B cell (primary cell): ENCODE results near the gene TRRAP. TPM values are rescaled to one million over a fixed set of nuclear protein-coding genes. Genes with fewer than 3 reads are reported as not detected.

ENCODE experiments used
- ATAC-seq: fragments of 200-7000 bp; cut with Tn5 transposase; one replicate; pipeline ENCODE4 v1.10.0; 2021; ENCODE audit warnings: low read depth, mild to moderate bottlenecking, moderate number of reproducible peaks, moderate library complexity
- CTCF ChIA-PET: fragments of 350-600 bp; sonication (Branson Sonifier 250); formaldehyde crosslinking; loops from one replicate; lab custom pipeline; 2021; ENCODE audit warnings: antibody characterized with exemption, inconsistent platforms; lab: Charles Lee
- POLR2A ChIA-PET: fragments of 350-600 bp; sonication (Branson Sonifier 250); formaldehyde crosslinking; loops from one replicate; lab custom pipeline; 2021; ENCODE audit warnings: antibody characterized with exemption; lab: Charles Lee
- DNase-seq: peaks from one replicate; pipeline ENCODE4 v3.0.0; 2013
- H2AFZ ChIP-seq: 2 replicates; pipeline ENCODE4 v1.6.1; 2012; ENCODE audit warnings: mild to moderate bottlenecking, low read depth, low read length; ENCODE audit not compliant: insufficient read depth, poor library complexity, severe bottlenecking
- H3K27ac ChIP-seq, 2 donors: 1 replicate in 1 of 2; 2 replicates in 1 of 2; pipeline ENCODE4 v1.5.1; 2012 to 2013; ENCODE audit warnings: low read length in 2 of 2, mild to moderate bottlenecking in 2 of 2, moderate library complexity in 1 of 2
- H3K27me3 ChIP-seq, 4 experiments: fragments of 200-600 bp in 1 of 4; sonication (generic) in 1 of 4; replicated peaks in 1 of 4; 1 replicate in 2 of 4; 2 replicates in 2 of 4; pipeline versions ENCODE4 v1.6.1 to v1.7.0; 2013 to 2016; ENCODE audit warnings: low read length in 3 of 4, mild to moderate bottlenecking in 2 of 4, mixed read lengths in 1 of 4, moderate library complexity in 1 of 4; ENCODE audit not compliant: insufficient read depth in 4 of 4, control insufficient read depth in 3 of 4; ENCODE audit errors: control extremely low read depth in 1 of 4
- H3K36me3 ChIP-seq, 2 experiments: replicated peaks in 1 of 2; 1 replicate in 1 of 2; 2 replicates in 1 of 2; pipeline versions ENCODE4 v1.6.1 to v1.7.1; 2013; ENCODE audit warnings: low read length in 1 of 2; ENCODE audit not compliant: insufficient read depth in 2 of 2, control insufficient read depth in 1 of 2; ENCODE audit errors: control extremely low read depth in 1 of 2, extremely low read depth in 1 of 2
- H3K4me1 ChIP-seq, 2 donors: fragments of 200-600 bp in 1 of 2; sonication (generic) in 1 of 2; 1 replicate in 1 of 2; 2 replicates in 1 of 2; pipeline versions ENCODE4 v1.5.1 to v1.6.1; 2013 to 2017; ENCODE audit warnings: low read length in 2 of 2; ENCODE audit not compliant: control insufficient read depth in 2 of 2, insufficient read depth in 2 of 2
- H3K4me2 ChIP-seq: replicated peaks from 2 replicates; pipeline ENCODE3; 2012; ENCODE audit warnings: mild to moderate bottlenecking, low read depth, low read length; ENCODE audit not compliant: poor library complexity, severe bottlenecking
- H3K4me3 ChIP-seq, 5 experiments: fragments of 200-600 bp in 1 of 5; sonication (generic) in 1 of 5; 1 replicate in 3 of 5; 2 replicates in 2 of 5; pipeline versions ENCODE4 v1.5.1 to v1.7.0; 2011 to 2016; ENCODE audit warnings: low read length in 4 of 5, mild to moderate bottlenecking in 4 of 5, low read depth in 2 of 5, control low read depth in 1 of 5, moderate library complexity in 1 of 5; ENCODE audit not compliant: insufficient read depth in 1 of 5; ENCODE audit errors: control extremely low read depth in 1 of 5, extremely low read depth in 1 of 5
- H3K79me2 ChIP-seq: fragments of 200-600 bp; sonication (generic); one replicate; pipeline ENCODE4 v1.6.0; 2016; ENCODE audit warnings: low read length; ENCODE audit not compliant: control insufficient read depth, insufficient read depth
- H3K9ac ChIP-seq: fragments of 200-600 bp; sonication (generic); 2 replicates; pipeline ENCODE4 v1.6.1; 2017; ENCODE audit warnings: mild to moderate bottlenecking, low read length, moderate library complexity
- H3K9me3 ChIP-seq, 3 donors: one replicate each; pipeline versions ENCODE4 v1.6.1 to v1.7.1; 2013; ENCODE audit warnings: low read length in 2 of 3; ENCODE audit not compliant: control insufficient read depth in 2 of 3, insufficient read depth in 1 of 3; ENCODE audit errors: control extremely low read depth in 1 of 3
- H4K20me1 ChIP-seq: 2 replicates; pipeline ENCODE4 v1.6.0; 2012; ENCODE audit warnings: mild to moderate bottlenecking, low read length; ENCODE audit not compliant: insufficient read depth, control insufficient read depth, poor library complexity, severe bottlenecking
- H3K27ac Mint-ChIP-seq: one replicate; pipeline ENCODE4 v1.8.0; 2021; ENCODE audit warnings: mixed read lengths
- H3K27me3 Mint-ChIP-seq: one replicate; pipeline ENCODE4 v1.8.0; 2021; ENCODE audit warnings: mixed read lengths
- H3K4me1 Mint-ChIP-seq: one replicate; pipeline ENCODE4 v1.8.0; 2021; ENCODE audit warnings: mixed read lengths
- H3K4me3 Mint-ChIP-seq: one replicate; pipeline ENCODE4 v1.8.0; 2021; ENCODE audit warnings: mixed read lengths
- H3K9me3 Mint-ChIP-seq: one replicate; pipeline ENCODE4 v1.8.0; 2022; ENCODE audit warnings: mixed read lengths; ENCODE audit not compliant: insufficient read depth
- EZH2 ChIP-seq: IDR thresholded peaks from 2 replicates; pipeline ENCODE4 v1.6.1; 2012; ENCODE audit warnings: borderline replicate concordance, low read depth, mild to moderate bottlenecking, moderate library complexity, low read length; ENCODE audit not compliant: insufficient read depth, poor library complexity, severe bottlenecking
- WGBS: methylation state at CpG from one replicate; pipeline ENCODE4 v1.1.5; 2013; ENCODE audit warnings: missing lambda C conversion rate; ENCODE audit not compliant: insufficient coverage; 5-methylcytosine and 5-hydroxymethylcytosine counted together
- intact Hi-C: fragments of 100-400 bp; cut with micrococcal nuclease; formaldehyde crosslinking; loops from one replicate; pipeline ENCODE4 v1.10.0; 2022
- polyA plus RNA-seq: library from polyadenylated mRNA; depleted of rRNA; stranded (reverse); fragments of >200 nt; gene quantifications from 2 replicates; pipeline ENCODE4 v1.2.3, GENCODE V29; 2012
- total RNA-seq, 2 donors: library from RNA; stranded (reverse); fragments of 120-200 nt in 1 of 2; gene quantifications; 1 replicate in 1 of 2; 2 replicates in 1 of 2; pipeline versions ENCODE4 v1.2.3 to v1.2.4, GENCODE V29; 2013 to 2022
- TF ChIP-seq, protein P1 (sequence below): fragments of 200-600 bp; IDR thresholded peaks from one replicate; pipeline ENCODE4 v1.8.0; 2022; ENCODE audit warnings: antibody characterized with exemption, mild to moderate bottlenecking

The TRRAP gene
- total and polyA plus RNA-seq, 2 donors (not counting 1 experiment from before 2014, with no cell fraction given), result 25.4 to 102 TPM

DNA sequence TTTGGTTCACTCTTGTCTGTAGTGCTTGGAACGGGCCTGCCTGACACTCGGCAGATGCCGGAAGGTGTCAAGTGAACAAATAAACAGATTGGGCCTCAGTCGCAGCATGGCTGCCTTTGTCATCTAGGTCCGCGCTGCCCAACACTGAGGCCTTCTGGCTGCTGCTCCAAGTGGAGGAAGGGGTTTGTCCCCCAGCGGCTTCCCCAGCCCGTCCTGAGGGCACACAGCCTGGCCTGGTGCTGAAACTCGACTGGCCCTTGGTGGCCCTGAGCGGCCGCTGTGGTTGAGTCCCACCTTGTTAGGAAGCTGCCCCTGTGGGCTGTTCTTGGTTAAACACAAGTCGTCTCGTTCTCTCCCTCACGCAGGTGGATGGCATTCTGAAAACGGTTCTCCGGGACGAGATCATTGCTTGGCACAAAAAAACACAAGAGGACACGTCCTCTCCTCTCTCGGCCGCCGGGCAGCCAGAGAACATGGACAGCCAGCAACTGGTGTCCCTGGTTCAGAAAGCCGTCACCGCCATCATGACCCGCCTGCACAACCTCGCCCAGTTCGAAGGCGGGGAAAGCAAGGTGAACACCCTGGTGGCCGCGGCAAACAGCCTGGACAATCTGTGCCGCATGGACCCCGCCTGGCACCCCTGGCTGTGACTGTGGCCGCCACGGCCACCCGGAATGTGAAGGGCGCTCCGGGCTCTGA is 133.5 kb downstream of the TRRAP start:
- WGBS, result 99% methylated on average over 30 of the region's 36 CpGs
- intact Hi-C loops, result no loop called here
- H3K27me3 Mint-ChIP-seq, result no peaks in the 10 kb centered on the region
- Histone ChIP-seq H3K4me3 (no peak overlapping the region), H2AFZ (no peak overlapping the region), H3K4me2 (no peak overlapping the region), H3K27ac (no peak overlapping the region), H3K9me3 (no peaks in the 10 kb centered on the region), H3K9ac (no peak overlapping the region), H4K20me1 (no peaks in the 10 kb centered on the region), H3K36me3 (peaks cover 0 to 76% of the 10 kb centered on the region in 2 experiments), H3K27me3 (no peaks in the 10 kb centered on the region), H3K4me1 (no peaks in the 10 kb centered on the region), H3K79me2 (peaks cover 3% of the 10 kb centered on the region)
- no peaks in the 10 kb centered on the region for H3K9me3 Mint-ChIP-seq
- ATAC-seq (no peak), DNase-seq (no peak)
- H3K4me3 Mint-ChIP-seq, result no peak overlapping the region
- H3K27ac Mint-ChIP-seq, result no peak overlapping the region
- TF ChIP-seq, protein P1, sequence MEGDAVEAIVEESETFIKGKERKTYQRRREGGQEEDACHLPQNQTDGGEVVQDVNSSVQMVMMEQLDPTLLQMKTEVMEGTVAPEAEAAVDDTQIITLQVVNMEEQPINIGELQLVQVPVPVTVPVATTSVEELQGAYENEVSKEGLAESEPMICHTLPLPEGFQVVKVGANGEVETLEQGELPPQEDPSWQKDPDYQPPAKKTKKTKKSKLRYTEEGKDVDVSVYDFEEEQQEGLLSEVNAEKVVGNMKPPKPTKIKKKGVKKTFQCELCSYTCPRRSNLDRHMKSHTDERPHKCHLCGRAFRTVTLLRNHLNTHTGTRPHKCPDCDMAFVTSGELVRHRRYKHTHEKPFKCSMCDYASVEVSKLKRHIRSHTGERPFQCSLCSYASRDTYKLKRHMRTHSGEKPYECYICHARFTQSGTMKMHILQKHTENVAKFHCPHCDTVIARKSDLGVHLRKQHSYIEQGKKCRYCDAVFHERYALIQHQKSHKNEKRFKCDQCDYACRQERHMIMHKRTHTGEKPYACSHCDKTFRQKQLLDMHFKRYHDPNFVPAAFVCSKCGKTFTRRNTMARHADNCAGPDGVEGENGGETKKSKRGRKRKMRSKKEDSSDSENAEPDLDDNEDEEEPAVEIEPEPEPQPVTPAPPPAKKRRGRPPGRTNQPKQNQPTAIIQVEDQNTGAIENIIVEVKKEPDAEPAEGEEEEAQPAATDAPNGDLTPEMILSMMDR, result no peak
- no peak for TF ChIP-seq EZH2
- CTCF ChIA-PET, result interaction anchor here (0.6 kb wide), 1 partner anchor 430 kb away, joined by 3 read pairs; no protein-coding TSS in a partner anchor
- H3K4me1 Mint-ChIP-seq, result peaks cover 7% of the 10 kb centered on the region
- POLR2A ChIA-PET, result no interaction called here

DNA sequence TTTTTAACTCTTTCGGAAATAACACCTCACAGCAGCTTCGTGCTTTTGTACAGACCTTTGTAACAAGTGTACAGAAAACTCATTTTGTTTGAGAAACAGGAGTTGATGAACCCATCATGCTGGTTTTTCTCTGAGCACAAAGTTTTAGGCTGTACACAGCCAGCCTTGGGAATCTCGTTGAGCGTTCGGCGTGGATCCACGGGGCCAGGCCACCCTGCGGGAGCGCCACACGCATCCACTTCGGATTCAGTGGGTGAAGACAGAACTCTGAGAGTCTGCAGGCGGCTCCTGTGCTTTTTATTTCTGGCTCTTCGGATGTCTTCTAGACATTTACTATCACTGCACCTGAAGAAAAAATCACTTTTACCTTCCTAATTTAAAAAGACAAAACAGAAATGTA is 134.4 kb downstream of the TRRAP start:
- TF ChIP-seq EZH2, result no peak
- TF ChIP-seq, protein P1, result no peak
- Mint-ChIP-seq H3K4me3 (no peak overlapping the region), H3K9me3 (no peaks in the 10 kb centered on the region), H3K27ac (no peak overlapping the region), H3K4me1 (peaks cover 7% of the 10 kb centered on the region), H3K27me3 (no peaks in the 10 kb centered on the region)
- WGBS, result 98% methylated on average over 10 of the region's 13 CpGs
- Histone ChIP-seq H3K9ac (no peak overlapping the region), H2AFZ (no peak overlapping the region), H3K4me1 (no peaks in the 10 kb centered on the region), H3K27me3 (no peaks in the 10 kb centered on the region), H3K9me3 (no peaks in the 10 kb centered on the region), H3K4me2 (no peak overlapping the region), H3K36me3 (peaks cover 0 to 72% of the 10 kb centered on the region in 2 experiments), H3K79me2 (peaks cover 10% of the 10 kb centered on the region), H3K4me3 (no peak overlapping the region), H3K27ac (no peak overlapping the region), H4K20me1 (no peaks in the 10 kb centered on the region)
- intact Hi-C loops, result no loop called here
- POLR2A ChIA-PET, result no interaction called here
- ATAC-seq, result no peak
- CTCF ChIA-PET, result no interaction called here
- DNase-seq, result no peak
